ENCODE measurements around the gene LDLRAD4.

LDLRAD4 gene

DNA sequence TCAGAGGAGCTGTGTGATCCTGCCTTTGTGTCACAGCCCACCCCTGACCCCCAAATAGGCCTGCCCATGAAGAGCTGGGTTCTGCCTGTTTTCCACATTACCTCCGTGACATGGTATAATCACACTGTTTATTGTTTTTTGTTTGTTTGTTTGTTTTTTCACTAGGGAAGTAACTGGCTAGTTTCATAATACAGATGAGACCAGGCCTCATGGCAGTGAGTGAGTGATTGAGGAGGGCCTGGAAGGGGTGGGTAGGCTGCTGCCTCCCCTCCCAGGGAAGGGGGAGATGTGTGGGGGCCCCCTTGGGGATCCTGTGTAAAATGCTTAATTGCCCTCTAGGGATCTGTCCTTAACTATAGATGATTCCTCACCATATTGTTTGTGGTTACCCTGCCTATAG is 190.5 kb downstream of the LDLRAD4 start:
- DNase-seq (ENCODE audit: low read depth): no peak

DNA sequence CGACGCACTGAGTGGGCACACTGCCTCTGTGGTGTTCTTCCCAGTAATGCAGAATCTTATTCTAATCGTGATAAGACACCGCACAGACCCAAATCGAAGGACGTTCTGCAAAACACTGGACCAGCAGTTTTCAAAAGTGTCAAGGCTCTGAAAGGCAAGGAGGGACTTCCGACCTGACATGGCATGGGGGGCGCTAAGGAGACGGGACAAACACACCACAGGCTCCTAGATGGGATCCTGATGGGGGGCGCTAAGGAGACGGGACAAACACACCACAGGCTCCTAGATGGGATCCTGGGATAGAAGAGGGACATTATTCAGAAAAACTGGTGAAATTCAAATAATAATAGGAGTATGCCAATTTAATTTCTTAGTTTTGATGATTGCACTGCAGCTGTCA is 191.4 kb downstream of the LDLRAD4 start:
- no peak for DNase-seq (ENCODE audit: low read depth)

DNA sequence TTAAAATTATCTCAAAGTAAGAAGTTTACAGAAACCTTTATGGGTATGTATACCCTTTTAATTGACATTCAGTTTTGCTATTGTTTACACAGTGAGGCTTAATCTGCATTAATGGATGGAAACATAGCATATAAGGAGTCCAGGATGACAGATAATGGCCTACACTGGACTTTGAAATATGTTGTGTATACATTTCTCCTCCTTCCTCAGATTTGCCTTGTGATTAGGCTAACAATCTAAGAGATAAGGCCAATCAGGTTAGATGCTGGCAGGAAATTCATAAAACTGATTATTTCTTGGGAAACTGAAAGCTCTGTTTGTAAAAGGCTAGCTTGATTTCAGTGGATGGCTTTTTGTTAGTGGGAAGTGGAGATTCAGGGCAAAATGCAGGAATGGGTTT is 191.9 kb downstream of the LDLRAD4 start:
- DNase-seq (ENCODE audit: low read depth): no peak

DNA sequence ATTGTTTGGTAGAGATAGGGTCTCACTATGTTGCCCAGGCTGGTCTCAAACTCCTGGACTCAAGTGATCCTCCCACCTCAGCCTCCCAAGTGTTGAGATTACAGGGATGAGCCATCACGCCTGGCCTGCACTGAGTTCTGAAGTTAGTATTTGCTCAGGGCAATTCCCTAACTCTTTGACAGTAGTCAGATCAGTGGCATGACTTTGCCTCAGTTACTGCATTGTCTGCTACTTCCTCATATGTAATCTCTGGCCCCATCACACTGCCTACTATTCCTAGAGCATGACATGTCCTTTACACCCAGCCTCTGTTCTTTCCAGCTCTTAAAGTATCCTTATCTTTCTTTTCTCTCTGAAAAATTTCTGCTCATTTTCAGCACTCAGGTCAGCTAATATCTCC is 193.5 kb downstream of the LDLRAD4 start:
- DNase-seq (ENCODE audit: low read depth): no peak

GRCh38 chr18:13412901-13413300 is 194.3 kb downstream of the LDLRAD4 start:
- no peak for DNase-seq (ENCODE audit: low read depth)

- no peak for DNase-seq (ENCODE audit: low read depth)
Measured at GRCh38 chr18:13414102-13414501, 195.5 kb downstream of the LDLRAD4 start.

GRCh38 chr18:13414521-13414920 is 196.0 kb downstream of the LDLRAD4 start:
- no peak for DNase-seq (ENCODE audit: low read depth)

DNA sequence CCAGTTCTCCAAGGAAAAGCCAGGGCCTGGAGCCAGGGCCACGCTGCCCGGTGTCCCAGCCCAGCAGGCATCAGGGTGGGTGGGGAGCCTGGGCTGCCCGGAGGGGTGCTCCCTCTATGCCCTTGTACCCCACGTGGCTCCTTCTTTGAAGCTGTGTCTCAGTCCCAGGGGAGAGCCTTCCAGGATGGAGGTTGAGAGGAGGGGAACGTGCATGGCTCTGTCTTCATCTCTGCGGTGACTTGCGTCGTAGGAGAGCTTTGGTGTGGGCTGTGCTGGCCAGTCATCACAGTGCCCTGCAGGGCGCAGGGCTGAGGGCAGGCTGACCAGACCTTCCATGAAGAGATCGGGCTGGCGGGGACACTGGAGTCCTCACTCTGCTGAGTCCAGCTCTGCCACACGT is 197.2 kb downstream of the LDLRAD4 start:
- no peak for DNase-seq (ENCODE audit: low read depth)

DNA sequence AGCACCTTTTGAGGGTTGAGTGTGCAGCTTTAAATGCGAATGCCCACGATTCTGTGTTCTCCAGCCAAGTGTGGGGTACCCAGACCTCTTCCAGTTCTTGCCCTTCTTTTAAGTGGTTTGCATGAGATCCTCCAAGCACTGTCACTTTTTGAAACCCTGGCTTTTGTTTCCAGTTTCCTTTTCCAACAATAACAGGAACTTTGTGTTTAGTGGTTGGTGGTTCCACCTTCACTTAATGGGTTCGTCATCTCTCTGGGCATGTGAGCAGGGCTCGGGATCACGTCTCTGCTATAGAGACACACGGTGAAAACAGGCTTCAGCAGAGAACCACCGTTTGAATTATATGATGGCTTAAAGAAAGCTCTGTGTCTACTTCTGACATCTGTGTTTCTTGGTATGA is 197.6 kb downstream of the LDLRAD4 start:
- DNase-seq (ENCODE audit: low read depth): no peak

DNA sequence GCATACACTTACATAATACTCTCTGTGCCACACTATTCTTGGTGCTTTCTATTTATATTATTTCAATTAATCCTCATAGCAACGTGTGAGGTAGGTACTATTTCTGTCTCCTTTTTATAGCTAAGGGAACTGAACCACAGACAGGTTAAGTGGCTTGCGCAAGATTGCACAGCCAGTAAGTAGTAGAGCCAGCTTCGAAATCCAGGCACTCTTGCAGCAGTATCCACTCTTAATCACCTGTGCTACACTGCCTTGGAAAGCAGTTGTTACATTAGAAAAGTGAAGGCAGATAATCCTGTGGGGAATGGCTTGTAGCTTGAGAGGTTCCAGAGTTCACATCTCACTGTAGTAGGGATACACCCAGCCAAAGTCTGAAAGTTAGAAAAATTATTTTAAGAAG is 198.3 kb downstream of the LDLRAD4 start:
- DNase-seq (ENCODE audit: low read depth): no peak

GRCh38 chr18:13418013-13418710 is 199.6 kb downstream of the LDLRAD4 start:
- no peak for DNase-seq (ENCODE audit: low read depth)

DNA sequence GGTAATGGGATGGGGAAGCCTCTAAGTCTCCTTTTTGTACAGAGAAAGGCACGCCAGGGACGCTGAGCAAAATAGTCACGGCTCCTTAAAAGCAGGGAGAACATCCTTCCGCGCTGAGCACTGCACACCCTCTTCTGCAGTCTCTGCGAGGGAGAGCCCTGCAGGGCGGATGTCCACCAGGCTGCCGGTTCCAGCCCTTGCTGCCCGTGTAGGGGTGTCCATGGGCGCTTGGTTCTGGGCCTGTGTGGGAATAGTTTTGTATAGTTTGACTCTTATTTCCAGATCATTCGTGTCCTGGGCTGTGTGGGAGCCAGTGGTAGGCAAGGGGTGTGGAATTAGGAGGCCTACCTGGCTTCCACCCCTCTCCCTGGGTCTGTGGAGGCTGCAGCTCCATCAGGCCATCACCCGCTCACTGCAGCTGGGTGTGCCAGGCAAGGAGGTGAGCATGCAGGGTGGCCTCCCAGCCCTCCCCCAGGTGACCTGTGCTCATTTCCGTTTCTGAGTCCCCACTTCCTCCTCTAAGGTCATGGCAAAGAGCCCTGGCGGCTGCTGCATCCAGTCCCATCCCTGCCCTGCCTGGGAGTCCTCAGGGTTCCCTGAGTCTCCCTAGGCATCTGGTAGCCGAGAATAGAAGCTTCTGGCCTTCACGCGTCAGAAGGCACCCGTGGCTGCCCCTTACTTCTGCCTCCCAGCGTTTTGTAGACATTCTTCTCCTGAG is 202.6 kb downstream of the LDLRAD4 start:
- DNase-seq (ENCODE audit: low read depth): no peak

DNA sequence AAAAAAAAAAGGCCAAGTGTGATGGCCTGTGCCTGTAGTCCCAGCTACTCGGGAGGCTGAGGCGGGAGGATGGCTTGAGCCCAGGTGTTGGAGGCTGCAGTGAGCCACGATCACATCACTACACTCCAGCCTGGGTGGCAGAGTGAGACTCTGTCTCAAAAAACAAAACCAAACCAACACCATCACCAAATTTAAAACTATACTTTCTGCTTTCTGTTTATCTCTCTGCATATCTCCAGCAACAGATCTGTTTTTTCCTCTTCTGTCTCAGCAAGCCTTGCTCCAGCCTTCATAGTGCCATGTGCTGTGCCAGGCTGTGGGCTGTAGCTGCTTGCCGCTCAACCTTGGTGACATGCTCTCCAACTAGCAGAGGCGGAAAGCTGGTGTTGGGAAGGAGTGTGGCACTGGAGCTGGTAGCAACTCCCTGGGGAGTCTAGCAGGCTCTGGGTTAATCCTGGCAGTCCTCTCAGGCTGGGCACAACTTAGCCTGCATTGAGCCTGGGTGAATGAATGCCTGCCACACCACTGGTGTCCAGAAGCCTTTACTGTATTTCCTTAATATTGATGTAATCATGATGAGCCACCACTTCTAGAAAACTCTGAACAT is 204.1 kb downstream of the LDLRAD4 start:
- DNase-seq (ENCODE audit: low read depth): no peak

GRCh38 chr18:13423352-13423751 is 204.8 kb downstream of the LDLRAD4 start:
- DNase-seq (ENCODE audit: low read depth): no peak

- DNase-seq (ENCODE audit: low read depth): no peak
Measured at GRCh38 chr18:13424363-13424762, 205.8 kb downstream of the LDLRAD4 start.

DNA sequence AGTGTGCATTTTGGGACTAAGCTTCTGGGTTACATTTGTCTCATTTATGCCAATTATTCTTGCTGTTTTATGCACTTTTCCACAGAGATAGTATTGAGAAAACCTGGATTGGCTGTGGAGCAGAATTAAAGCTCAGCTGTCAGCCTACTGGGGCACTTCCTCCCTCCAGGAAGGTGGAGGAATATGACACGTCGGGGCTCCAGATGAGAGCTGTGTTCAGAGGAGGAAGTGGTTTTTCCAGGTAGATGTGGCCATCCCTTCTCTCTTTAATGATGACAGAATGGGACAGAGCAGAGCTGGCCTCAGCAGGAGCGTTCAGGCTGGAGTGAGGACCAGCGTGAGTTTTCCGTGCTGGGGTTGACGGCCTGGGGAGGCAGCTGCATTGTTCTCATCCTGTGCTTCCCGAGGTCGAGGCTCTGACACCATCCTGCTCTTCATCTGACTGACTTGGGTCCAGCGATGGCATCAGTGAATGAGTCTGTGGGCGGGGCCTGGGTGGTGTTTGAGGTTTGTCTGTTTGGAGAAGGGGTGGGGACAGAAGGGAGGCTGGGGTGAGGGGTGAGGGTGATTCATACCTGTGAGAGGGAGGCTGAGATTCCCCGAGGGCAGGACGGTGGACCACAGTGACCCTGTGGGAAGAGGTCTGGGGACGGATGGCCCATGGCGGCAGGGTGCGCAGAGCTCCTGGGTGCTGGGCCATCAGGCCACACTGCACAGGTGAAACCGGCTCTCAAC is 207.0 kb downstream of the LDLRAD4 start:
- DNase-seq (ENCODE audit: low read depth): no peak

GRCh38 chr18:13427354-13427753 is 208.8 kb downstream of the LDLRAD4 start:
- no peak for DNase-seq (ENCODE audit: low read depth)

- DNase-seq (ENCODE audit: low read depth): no peak
Measured at GRCh38 chr18:13428319-13428718, 209.8 kb downstream of the LDLRAD4 start.

DNA sequence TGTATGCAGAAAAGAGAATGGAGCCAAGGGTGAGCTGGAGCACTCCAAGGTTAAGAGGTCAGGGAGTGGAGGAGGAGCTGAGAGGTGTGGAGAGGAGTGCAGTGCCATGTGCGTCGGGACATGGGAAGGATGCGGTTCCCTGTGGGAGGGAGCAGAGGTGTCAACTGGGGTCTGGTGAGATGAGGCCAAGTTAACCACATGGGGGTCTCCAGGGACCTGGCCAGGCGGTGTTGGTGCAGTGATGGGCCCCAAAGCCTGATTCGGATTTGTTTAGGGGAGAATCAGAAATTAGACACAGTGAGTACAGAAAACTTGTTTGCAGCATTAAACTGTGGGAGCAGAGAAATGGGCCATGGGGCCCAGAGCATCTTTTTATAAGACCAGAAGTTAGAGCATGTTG is 210.5 kb downstream of the LDLRAD4 start:
- no peak for DNase-seq (ENCODE audit: low read depth)

DNA sequence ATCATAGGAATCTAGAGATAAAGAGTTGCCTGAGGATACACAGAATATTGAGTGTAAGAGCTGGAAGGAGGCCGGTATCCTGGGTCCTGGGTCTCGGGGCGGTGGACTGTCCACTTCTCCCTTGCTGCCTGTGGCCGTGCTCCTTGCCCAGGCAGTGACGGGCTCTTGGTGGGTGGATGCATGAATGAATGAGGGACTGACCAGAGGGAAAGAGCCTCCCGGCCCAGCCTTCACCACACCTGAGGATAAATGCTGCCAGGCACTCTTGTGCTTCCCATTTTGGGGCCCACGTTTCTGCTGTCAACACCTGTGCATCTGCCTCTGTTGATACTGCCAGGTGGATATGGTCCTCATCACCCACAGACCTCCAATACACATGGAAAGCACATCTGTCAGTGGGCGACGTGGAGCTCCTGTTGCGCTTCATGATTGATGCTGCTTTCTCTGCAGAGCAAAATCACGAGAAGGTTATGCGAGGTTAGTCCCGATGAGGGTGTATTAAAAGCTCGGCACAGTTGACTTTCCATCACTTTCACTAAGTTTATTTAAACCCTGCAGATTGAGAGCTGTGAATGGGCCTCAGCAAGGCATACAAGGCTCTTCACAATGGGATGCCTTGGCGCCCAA is 211.4 kb downstream of the LDLRAD4 start:
- no peak for DNase-seq (ENCODE audit: low read depth)

DNA sequence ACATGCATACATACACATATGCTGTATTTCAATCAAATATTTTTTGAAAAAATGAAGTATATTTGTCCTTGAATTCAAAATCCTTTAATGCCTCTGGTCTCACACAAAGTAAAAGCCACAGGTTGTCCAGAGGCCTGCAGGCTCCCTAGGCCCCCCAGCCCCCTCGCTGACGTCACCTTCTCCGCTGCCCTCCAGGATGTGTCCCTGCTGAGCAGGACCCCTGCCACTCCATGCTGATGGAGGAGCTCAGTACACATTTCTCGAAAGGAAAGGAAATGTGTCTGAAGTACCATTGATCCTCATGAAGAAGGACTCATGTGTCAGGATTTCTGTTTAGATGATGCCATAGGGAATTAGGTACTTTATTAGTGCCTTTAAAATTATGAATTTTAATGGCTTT is 212.1 kb downstream of the LDLRAD4 start:
- DNase-seq (ENCODE audit: low read depth): no peak

GRCh38 chr18:13431886-13432285 is 213.3 kb downstream of the LDLRAD4 start:
- no peak for DNase-seq (ENCODE audit: low read depth)
